Hippocampal formation (tissue), 2 donors: Measurements from ENCODE around the gene SNAP47.

Source experiments
- DNase-seq, 2 donors: peaks; one replicate each; lab custom pipeline; 2025; lab: John Stamatoyannopoulos, UW

Gene SNAP47

DNA sequence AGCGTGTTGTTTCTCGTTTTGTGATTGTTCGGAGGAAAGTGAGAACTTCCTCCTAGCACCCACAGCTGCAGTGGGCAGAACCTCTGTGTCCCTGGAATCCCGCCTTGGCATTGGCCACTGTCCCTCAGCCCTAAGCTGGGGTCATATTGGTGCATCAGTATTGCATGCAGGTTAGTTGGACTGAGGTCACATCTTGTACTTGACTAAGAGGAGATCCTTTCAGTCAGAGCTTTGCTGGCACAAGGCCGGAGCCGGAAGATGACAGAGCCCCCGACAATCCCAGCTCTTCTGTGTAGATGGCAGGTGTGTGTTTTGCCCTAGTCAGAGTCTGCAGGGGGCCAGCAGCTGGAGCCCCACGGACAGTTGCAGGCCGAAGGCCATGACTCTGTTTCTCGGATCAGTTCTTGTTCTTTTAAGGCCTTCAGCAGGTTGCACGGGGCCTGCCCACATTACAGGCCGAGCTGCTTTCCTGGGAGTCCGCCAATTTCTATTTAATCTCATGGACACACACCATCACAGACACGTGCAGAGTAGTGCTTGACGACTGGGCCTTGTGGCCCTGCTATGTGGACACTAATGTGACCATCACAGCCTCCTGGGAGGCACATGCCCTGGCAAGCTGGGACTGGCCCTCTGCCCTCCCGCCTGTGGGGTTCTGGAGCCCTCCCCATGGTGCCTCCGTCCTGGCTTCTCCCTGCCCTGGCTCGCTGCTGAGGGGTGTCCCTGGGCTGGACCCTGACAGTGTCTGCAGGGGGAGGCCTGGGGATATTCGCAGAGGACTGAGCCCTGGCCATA, 14.9 kb downstream of the SNAP47 start:
- DNase-seq, result no peak

DNA sequence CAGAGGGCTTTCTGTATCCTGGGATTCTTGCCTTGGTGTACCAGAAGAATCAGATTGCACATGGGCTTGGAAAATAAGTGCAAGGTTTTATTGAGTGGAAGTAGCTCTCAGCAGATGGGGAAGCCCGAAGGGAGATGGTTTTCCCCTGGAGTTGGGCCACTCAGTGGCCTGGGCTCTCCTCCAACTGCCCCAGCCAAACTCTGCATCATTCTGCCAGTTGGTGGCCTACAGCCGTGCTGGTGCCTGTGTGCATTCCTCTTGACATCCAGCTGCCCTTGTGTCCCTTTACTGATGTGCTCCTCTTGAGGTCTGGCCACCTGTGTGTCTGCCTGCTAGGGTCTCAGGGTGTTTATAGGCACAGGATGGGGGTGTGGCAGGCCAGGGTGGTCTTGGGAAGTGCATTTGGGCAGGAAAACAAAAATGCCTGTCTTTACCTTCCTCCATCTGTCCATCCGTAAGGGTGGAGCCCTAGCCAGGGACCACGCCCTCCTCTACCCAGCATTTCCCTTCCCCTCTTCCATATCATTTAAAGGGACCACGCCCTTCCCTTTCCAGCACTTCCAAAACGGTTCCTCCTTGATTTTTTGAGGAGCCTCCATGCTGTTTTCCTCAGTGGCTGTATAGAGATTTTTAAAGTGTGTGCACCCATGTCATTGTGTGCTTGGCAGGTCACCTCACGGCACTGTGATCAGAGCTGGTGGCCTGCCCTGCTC, 18.9 kb downstream of the SNAP47 start:
- peak; percentile 26 to 44 for DNase-seq

DNA sequence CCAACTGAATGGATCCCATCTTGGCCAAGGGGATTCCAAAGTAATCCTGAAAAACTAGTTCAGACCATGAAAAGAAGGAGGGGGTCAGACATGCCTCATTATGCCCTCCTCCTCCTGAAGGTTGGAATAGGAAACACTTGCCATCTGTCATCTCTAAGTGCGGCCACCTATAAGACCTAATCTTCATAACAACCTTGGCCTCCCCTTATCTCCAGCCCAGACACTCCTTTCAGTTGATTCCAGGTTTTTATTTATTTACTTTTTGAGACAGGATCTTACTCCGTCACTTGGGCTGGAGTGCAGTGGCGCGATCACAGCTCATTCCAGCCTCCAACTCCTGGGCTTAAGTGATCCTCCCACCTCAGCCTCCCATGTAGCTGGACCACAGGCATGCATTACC, 19.7 kb downstream of the SNAP47 start:
- DNase-seq, result no peak

DNA sequence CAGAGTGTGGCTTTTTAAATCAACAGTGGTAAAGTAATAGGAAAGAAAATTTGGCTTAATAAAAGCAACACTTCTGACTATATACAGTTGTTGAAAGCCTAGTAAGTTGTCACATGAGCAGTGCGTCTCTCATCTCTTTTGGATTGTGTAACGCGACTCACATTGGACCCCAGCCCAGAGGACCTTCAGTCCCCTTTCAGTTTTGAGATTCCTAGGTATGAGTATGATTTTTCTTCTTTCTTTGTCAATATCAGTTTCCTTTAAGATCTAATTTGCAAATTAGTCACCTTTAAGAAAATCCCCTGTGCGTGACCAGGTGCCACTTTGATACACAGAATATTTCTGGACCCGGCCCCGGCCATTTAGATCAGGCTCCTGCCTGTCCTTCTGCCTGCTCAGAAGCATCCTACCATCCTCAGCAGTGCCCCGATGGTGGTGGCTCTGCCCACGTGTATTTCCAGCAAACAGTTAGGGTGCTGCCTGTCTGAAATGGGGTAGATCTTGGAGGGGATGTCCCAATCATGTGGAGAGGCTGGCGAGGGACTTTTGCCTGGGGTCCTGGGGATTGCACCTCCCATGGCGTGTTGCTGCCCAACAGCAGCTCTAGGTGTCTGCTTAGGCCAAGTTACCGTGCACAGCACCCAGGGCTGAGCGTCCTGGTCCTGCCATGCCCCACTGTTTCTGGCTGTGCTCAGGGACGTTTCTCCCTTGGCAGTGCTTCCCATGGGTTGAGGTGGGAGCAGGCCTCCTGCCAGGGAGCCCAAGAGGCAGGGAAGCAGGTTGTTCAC, 21.1 kb downstream of the SNAP47 start:
- DNase-seq, result no peak

DNA sequence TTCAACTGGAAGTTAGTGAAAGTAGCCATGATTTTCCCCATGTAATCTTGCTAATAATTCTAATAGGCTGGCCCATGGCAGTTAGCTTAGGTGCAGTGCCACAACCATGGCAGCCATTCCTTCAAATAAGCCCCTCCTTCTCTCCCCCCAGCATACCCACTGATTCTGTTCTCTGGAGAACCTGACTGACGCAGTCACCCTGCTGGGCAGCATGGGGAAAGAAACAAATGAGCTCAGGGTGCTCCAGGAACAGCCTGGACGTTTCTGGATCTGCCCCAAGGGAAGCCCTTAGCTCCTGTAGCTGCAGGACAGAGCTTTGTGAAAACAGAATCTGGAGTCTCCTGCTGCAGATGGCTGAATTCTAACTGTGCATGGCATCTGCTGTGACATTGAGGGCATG, 22.5 kb downstream of the SNAP47 start:
- no peak for DNase-seq

DNA sequence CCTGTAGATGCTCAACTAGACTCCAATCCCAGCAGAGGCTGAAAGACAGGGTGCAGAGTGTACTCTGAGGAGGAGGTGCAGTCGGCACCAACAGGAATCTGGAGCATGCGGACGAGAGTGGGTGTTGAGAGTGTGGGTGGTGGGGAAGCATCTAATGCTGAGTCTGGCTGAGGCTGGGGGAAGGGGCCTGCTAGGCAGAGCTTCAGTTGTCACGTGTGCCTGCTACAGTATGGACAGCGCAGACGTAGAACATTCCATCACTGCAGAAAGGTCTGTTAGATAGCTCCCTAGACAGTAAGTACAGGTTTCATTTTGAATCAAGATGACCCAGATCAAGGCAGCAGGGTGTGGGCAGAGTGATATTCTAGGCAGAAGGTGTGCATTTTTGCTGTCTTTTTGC, 23.1 kb downstream of the SNAP47 start:
- DNase-seq, result peak in 1 of 2 donors; percentile 34

DNA sequence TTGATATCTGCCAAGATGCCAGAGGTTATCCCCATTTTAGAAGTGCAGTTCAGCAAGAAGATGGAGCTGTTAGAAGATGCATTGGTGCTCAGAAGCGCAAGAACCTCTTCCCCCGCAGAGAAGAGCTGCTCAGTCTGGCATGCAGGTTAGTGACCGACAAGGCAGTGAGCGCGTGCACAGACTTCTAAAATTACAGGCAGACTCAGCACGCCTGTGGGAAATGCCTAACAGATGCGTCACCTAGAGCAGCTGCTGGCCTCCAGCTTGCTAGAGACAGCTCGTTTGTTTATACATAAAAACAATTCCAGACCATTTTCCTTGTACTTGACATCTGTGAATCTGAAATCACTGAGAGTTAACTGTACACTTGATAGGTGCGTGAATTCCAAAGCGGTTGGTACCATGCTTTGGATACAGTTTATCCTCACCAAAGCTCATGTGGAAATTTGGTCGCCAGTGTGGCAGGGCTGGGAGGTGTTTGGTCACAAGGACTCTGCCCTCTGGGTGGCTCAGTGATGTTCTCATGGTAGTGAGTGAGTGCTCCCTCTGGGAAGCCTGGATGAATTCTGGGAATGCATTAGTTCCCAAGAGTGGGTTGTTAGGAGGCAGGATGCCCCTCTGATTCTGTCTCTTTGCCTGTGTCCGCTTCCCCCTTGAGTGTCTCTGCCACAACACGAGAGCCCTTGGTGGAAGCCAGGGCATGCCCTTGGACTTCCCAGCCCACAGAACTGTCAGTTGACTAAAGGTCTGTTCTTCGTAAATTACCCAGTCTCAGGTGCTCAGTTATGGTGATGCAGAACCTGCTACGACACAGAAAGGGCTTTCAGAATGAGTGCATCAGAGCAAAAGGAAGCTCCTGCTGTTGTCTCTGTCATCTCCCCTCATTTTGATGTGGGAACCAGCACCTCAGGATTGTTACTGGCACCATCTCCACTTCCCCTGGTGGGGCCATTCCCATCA, 24.4 kb downstream of the SNAP47 start:
- DNase-seq, result no peak

DNA sequence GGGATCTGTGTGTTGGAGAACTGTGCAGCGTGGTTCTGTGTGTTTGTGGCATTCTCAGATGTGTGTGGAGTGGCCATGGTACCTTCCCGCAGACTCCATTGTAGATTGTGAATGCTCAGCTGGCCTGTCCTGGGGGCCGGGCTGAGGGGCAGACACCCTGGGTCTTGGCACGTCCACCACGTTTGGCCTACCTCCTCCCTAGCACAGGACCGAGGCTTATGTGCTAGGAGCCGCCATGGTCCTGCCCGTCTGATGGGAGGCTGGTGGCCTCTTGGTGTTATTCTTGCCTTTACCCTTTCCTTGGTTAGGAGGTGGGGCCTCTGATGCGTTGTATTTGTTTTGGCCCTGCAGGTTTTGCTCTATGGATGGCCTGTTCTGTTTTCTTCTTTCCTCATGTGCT, 25.1 kb downstream of the SNAP47 start:
- DNase-seq, result no peak

DNA sequence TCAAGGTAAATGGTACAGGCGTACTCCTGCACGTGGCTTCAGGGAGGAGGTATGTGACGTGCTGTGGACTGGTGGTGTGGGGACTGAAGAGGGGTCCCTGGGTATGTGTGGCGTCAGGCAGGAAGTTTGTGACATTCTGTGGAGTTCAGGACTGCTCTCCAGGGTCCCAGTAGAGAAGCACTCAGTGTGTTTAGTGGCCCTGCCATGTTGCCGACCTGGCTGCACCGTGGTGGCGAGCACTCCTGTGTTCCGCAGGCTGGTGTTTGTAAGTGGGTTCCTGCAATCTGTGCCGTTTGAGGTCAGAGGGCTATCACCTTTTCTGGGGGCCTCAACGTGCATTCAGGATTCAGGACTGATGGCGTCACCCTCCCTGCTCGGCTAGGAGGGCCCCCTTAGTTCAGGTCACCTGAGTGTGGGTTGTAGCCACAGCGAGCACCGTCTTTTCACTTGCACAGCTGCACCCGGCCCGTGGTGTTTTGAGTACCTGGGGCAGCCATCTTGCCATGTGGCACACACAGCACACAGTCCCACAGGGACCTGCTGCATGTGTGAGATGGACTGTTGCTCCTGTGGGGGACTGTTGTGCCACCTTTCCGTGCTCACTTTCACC, 26.5 kb downstream of the SNAP47 start:
- DNase-seq, result no peak

DNA sequence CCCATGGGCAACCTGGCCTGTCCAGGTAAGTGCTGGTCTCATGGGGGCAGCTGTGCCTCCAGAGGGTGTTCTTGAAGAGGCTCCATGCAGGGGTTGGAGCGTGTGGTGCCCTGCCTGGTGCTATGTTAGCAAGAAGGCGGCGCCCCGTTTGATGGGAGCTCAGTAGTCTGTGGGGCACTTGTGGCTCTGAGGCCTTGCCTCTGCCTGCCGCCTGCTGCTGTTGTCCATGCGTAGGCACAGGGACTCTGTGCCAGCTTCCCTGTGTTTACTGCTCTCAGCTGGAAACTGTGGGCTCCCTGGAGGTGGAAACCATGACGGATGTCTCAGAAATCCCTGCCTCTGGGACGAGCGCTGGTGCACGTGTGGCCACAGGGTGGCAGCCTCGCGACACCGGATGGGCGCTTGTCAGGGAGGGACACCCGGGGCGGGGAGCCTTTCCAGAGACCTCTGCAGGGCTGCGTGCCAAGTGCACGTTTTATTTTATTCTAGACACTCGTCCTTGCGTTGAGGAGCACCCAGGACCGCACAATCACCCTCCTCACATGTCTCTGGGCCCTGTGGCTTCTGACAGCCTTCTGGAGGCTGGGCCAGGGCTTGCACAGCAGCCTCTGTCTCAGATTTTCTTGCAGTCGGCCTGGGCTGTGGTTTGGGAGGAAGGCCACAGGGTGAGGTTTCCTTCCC, 27.1 kb downstream of the SNAP47 start:
- peak; percentile 40 to 69 for DNase-seq

DNA sequence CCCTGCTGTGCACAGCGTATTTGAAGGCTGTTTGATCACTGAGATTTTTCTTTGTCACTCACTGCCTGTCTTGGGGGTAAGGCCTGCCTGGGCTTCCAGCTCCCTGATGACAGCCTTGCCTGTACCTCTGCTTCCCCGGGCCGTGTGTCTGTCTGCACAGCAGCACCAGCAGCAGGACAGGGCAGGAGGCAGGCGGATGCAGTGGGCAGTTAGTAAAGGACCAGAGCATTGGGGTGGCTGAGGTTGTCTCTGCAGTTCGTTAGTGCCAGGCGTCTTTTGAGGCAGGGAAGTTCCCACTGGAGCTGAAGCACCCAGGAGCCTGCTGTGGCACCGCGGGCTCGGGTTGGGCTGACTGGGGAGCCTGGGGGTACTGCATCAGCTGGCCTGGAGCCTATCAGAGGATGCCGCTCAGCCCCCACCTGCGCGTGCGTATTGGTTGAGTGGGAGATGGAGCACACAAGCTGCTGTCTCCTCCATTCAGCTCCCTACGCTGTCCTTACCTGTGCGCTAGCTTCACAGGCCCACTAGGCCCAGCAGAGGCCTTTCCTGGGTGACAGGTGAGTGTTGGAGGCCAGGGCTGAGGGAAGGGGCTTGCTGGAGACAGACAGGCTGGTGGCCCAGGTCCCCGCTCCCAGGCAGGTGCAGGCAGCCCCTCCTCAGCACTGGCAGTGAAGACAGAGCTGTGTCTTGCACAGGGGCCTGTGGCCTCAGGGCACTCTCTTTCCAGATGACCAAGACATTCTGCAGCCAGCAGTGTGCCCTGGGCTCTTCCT, 28.2 kb downstream of the SNAP47 start:
- DNase-seq, result no peak

DNA sequence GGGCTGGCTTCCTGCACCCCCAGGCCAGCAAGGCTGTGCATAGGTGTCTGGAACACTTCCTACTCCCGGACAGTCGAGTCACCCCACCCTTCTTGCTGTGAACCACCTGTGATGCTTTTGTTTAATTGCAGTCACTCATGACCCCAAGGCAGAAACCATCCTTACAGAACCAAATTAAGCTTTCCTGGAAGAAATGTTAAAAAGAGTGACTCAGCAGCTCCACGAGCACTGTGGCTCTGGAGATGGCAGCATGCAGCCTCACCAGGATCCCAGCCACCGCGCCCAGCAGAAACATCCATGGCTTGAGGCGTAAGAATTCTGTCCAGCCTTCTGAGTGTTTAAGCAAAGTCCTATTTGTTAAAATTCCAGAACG, 28.8 kb downstream of the SNAP47 start:
- no peak for DNase-seq

DNA sequence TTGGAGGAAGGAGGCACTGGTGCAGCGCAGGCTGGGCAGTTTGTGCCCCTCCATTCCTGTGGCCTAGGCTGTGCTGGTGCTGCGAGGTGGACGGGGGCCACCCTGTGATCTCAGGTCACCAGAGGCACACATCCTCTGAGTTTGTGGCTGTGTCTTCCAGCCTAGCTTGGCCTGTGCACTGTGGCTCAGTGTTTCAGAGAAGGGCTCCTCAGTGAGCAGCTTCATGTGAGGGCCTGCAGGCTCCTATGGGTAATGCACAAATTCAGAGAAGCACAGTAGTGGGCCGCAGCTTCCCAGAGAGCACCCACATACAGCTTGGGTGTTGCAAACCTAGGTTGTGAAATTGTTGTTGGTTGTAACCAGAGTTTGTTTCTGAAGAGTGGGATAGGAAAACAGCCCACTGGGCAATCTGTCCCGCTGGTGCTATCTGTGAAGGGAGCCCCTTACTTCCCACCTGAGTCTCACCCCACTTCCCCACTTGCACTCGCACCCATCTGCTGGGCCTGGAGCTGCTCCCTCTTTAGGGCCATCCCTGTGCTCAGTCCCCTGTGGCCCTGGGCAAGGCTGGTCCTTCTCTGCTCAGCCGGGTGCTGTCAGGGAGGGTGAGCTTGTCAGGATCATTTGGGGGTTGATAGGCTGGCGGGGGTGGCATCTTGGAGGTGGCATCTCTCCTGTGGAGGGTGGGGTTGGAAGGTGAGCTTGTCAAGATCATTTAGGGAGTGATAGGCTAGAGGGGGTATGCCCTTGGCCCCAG, 30.2 kb downstream of the SNAP47 start:
- no peak for DNase-seq

DNA sequence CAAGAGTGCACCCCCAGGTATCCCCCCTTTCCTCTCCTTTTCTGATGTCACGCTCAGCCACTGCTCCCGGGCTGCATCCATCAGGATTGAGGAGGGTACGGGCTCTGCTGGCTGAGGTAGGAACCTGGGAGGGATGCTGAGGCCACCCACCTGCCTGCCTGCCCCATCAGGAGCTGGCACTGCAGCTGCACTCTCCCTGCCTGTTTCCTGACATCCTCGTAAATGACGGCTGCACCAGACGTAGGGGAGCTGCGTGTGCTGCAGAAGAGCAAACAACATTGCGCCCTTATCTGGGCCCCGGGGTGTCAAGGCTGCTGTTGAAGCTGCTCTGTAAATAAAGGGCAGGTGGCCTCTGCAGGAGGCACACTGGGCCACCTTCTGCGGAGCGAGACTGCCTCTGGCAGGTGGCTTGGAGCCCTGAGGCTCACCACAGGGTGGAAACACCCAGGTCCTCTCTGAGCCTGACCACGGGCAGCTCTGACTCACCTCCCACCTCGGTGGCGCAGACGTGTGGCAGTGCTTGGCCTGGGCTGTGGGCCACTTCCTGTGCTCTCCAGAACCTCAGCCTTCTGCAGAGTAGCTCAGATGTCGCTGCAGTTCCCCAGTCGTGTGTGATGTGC, 30.9 kb downstream of the SNAP47 start:
- no peak for DNase-seq

DNA sequence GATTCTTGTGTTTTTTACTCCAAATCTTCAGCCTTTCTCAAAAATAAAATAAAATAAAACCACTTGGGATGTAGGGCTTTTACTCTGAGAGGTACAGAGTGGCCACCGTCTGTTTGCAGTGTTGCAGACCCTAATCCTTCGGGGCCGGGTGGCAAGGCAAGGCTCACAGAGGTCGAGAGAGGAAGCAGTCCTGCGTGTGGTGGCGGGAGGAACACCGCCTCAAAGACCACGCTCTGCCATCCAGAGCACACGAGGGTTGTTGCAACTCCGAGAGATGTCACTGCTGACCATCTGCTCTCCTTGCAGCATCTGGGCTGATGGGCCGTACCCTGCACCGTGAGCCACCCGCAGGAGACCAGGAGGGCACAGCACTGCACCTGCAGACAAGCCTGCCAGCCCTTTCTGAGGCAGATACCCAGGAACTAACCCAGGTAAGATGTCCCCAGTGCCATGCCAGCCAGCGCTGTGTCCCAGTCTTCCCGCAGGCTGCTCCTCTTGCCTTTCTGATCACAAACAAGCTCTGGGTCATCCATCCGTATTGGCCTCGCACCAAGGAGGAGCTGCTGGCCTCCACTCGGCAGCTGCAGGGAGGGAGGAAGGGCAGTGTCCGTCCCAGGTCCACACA, 31.5 kb downstream of the SNAP47 start:
- no peak for DNase-seq

DNA sequence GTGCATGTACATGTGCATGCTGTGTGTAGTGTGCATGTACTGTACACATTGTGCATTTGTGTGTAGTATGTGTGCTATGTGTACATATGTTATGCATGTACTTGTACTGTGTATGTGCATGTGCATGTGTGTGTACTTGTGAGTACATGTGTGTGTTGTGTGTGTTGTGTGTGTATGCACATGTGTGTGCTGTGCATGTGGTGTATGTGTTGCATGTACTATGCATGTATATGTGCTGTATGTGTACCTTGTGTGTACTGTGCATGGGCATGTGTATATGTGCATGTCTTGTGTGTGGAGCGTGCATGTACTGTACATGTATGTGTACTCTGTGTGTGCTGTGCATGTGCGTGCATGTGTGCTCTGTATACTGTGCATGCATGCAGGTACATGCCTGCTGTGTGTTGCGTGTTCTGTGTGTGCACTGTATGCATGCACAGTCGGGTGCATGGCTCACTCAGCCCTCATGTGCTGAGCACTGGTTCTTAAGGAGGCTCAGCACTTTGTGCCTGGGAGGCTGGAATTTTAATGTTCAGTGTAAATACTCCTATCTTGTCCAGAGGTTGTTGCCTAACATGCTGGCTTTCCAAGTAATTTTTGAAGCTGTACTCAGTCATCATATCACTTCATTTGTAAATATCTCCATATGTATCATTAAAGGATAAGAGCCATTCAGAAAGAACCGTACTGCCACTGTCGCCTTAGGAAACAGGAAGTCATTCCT, 32.3 kb downstream of the SNAP47 start:
- no peak for DNase-seq

DNA sequence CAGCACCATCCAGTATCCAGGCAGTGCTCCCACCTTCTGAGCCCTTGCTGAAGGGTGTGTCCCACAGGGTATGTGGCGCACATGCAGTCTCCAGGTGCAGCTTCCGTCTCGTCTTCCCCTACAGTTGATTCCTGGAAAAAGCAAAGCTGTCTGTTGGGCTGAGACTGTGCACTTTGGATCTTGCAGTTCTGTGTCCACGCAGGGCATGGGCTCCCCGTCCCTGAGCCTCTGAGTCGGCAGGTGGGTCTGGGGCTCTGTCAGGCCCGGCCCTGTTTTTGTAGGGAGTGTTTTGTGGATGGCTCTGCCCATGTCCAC, 32.8 kb downstream of the SNAP47 start:
- no peak for DNase-seq

DNA sequence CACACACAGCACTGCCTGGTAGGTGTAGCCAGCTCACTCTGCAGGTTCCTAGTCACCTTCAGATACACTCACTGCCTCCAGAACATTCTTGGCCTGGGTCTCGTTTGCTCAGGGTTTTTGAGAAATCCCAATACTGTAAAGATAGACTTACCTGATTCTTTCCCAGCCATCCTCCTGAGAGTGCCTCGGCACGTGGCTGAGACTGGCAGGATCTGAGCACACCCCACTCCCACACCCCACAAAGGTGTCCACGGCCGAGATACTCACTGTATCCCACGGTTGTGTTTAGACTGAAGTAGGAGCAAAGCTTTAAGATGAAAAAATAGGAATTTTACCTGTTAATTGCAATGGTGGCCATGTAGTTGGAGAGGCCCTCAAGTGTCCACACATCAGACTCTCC, 33.4 kb downstream of the SNAP47 start:
- DNase-seq, result no peak
